GM21390 (cell line): ENCODE measurements around the gene RRBP1.

Experiments
- ATAC-seq: cut with Tn5 transposase; IDR thresholded peaks from one replicate; pipeline ENCODE4 v1.9.1; 2021; ENCODE audit not compliant: unreplicated experiment

RRBP1 gene

DNA sequence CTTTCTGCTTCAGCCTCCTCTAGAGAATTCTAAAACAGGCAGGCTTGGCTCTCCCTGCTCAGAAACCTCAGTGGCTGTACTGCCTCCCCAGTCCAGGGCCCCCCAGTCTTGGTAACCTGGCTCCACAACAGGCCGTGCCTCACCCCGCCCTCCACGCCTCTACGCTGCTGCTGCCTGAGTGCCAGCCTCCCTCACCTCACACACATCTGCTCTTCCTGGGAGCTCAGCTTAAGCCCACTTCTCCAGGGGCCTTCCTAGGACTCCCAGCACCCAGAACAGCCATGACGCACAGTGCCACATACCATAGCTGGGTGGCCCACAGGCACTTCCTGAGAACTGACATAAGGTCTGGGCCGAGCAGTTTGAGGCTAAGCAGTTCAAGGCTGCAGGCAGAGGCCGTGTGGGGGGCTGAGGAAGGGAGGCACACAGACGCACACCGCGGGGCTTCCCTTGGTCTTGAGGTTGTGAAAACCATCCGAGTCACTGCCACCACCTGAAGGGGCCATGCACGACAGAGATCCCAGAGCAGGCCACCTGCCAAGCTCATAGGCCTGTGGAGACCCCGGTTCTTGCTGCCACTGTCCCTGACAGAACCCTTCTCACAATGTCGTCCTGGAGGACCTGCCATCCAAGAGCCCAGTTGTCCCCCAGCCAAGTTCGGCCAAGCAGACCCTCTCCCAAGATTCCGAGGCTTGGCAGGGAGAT, 69.6 kb downstream of the RRBP1 start:
- no peak for ATAC-seq

- ATAC-seq: no peak
Measured at GRCh38 chr20:17611540-17612286, 70.3 kb downstream of the RRBP1 start.

DNA sequence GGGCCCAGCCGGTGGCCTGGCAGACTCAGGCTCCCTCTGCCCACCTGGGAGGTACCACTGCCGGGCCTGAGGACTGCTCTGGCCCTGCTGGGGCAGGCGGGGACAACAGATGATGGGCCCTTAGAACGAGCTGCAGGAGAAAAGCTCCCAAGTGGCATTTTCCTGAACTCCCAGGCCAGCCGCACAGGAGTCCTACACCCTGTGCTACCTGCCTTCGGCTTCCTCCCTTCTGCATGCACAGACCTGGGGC, 70.8 kb downstream of the RRBP1 start:
- ATAC-seq: no peak

GRCh38 chr20:17610566-17611289, 71.3 kb downstream of the RRBP1 start:
- no peak for ATAC-seq

GRCh38 chr20:17609811-17610377, 72.1 kb downstream of the RRBP1 start:
- ATAC-seq: no peak

- no peak for ATAC-seq
Measured at GRCh38 chr20:17608701-17609497, 73.1 kb downstream of the RRBP1 start.

- ATAC-seq: no peak
Measured at GRCh38 chr20:17606001-17606400, 76.0 kb downstream of the RRBP1 start.

DNA sequence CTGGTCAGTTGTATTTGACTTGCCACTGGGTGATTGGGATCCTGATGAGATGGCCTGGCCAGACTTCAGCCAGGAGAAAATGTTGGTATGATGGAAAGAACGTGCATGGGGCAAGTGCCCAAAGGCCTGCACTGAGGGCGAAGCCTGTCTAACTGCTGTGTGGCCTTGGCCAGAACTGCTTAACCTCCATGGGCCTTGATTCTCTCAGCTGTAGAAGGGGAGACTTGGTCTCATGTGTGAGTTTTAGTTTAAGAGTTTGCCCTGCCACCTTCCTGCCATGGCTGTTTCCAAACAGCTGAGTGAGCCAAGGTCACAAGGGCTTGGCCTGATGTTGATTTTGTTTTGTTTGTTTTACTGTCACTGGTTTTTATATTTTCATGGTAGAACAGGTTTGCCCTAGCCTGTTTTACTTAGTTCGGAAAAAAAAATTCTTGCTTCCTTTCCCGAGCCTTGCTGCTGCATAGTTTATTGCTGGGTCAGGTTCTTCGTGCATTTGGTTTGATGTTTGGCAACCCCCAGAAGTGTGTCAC, 76.8 kb downstream of the RRBP1 start:
- no peak for ATAC-seq

DNA sequence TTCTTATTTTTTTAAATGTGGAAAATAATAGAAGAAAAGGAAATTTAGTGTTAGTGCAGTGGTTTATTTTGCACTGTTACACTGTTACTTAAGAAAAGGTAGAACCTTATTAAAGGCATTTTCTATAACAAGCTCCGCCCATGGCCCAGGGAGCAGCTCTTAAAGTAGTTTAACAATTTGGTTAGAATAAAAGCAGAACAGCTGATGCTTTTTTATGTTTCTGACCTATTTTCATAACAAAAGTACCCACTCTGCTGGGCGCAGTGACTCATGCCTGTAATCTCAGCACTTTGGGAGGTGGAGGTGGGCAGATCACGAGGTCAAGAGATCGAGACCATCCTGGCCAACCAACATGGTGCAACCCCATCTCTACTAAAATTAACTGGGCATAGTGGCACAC, 79.5 kb downstream of the RRBP1 start:
- ATAC-seq: no peak

- no peak for ATAC-seq
Measured at GRCh38 chr20:17601957-17602356, 80.1 kb downstream of the RRBP1 start.

DNA sequence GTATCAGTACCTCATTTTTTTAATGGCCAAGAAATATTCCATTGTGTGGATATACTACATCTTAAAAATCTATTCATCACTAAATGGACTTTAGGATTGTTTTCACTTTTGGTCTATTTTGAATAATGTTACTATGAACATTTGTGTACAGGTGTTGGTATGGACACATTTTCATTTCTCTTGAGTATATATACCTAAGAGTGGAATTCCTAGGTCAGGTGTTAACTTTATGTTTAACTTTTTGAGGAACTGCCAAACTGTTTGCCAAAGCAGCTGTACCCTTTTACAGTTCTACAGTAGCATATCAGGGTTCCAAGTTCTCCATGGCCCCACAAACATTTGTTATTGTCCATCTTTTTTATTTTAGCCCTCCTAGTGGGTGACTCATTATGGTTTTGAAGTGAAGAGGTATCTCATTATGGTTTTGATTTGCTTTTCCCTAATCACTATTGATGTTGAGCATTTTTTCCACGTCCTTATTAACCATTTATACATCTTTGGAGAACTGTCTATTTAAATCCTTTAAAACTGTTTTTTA, 84.0 kb downstream of the RRBP1 start:
- ATAC-seq: no peak

GRCh38 chr20:17595856-17596255, 86.2 kb downstream of the RRBP1 start:
- ATAC-seq: no peak

- no peak for ATAC-seq
Measured at GRCh38 chr20:17594443-17594842, 87.6 kb downstream of the RRBP1 start.

- no peak for ATAC-seq
Measured at GRCh38 chr20:17593902-17594301, 88.1 kb downstream of the RRBP1 start.

- ATAC-seq: no peak
Measured at GRCh38 chr20:17590245-17590644, 91.8 kb downstream of the RRBP1 start.

DNA sequence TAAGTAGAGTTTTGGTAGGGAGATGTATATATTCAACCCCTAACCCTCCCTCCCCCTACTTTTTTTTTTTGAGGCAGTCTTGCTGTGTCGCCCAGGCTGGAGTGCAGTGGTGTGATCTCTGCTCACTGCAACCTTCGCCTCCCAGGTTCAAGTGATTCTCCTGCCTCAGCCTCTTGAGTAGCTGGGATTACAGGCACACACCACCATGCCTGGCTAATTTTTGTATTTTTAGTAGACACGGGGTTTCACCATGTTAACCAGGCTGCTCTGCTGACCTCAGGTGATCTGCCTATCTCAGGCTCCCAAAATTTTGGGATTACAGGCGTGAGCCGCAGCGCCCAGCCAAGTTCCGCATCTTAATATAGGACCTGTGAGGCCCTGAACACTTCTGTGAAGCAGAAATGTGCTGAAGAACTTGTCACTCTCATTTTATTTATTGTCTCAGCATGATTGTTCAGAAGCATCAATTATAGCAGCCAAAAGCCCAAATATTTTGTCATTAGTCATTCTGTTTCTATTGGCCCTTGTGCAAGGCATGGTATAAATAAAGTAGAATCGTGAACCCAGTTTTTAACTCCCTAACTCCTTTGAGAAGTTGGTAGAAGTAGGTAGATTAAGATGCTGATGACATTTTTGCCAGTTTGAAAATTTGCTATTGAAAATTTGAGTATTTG, 92.7 kb downstream of the RRBP1 start:
- ATAC-seq: no peak

GRCh38 chr20:17587824-17588223, 94.2 kb downstream of the RRBP1 start:
- no peak for ATAC-seq

- no peak for ATAC-seq
Measured at GRCh38 chr20:17587148-17587547, 94.9 kb downstream of the RRBP1 start.

GRCh38 chr20:17586250-17586649, 95.8 kb downstream of the RRBP1 start:
- no peak for ATAC-seq

DNA sequence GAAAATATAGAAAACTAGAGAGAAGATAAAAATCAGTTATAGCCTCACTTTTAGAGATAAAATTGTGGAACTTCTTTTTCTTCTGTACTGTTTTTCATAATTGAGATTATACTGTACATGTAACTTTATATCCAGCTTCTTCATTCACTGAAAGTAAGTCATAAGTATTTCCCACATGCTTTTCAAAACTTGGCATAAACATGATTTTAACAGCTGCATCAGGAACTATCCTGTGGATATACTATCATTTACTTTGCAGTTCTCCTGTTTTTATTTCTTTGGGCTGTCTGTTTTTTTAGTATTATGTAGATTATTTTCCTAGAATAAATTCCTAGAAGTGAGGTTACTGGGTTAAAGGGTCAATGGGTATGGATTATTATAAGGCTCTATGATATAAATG, 97.4 kb downstream of the RRBP1 start:
- no peak for ATAC-seq
